Stimulated activated CD8-positive, alpha-beta memory T cell treated with anti-CD3 and anti-CD28 coated beads, Interleukin-15, amount 100 ng/mL, for 48 hours (primary cell): Measurements from ENCODE around the gene CDH22.

Experiments
- DNase-seq, 2 donors: peaks; one replicate each; pipeline ENCODE4 v3.0.0-alpha.2; 2020; ENCODE audit warnings: low read depth in 2 of 2

Gene CDH22

GRCh38 chr20:46172455-46172854 lies 135.8 kb downstream of the CDH22 start:
- DNase-seq: no peak

- DNase-seq: no peak
These were observed 136.4 kb downstream of the CDH22 start for GRCh38 chr20:46171909-46172308.

- DNase-seq: no peak
These were observed 136.8 kb downstream of the CDH22 start for GRCh38 chr20:46171476-46171875.

GRCh38 chr20:46169245-46170171 lies 138.8 kb downstream of the CDH22 start:
- DNase-seq: no peak

- no peak for DNase-seq
These were observed 139.9 kb downstream of the CDH22 start for GRCh38 chr20:46168438-46168837.

- no peak for DNase-seq
These were observed 141.2 kb downstream of the CDH22 start for GRCh38 chr20:46167080-46167479.

- no peak for DNase-seq
These were observed 144.0 kb downstream of the CDH22 start for GRCh38 chr20:46164254-46164653.

GRCh38 chr20:46161921-46162320 lies 146.4 kb downstream of the CDH22 start:
- no peak for DNase-seq

GRCh38 chr20:46160661-46161060 lies 147.6 kb downstream of the CDH22 start:
- DNase-seq: no peak

GRCh38 chr20:46159101-46159897 lies 149.0 kb downstream of the CDH22 start:
- no peak for DNase-seq

GRCh38 chr20:46158476-46158987 lies 149.8 kb downstream of the CDH22 start:
- DNase-seq: no peak

- no peak for DNase-seq
These were observed 150.7 kb downstream of the CDH22 start for GRCh38 chr20:46157625-46158024.

GRCh38 chr20:46157076-46157592 lies 151.2 kb downstream of the CDH22 start:
- no peak for DNase-seq

- no peak for DNase-seq
These were observed 152.2 kb downstream of the CDH22 start for GRCh38 chr20:46156065-46156464.

GRCh38 chr20:46154796-46155195 lies 153.5 kb downstream of the CDH22 start:
- no peak for DNase-seq

- no peak for DNase-seq
These were observed 154.0 kb downstream of the CDH22 start for GRCh38 chr20:46154305-46154704.

- no peak for DNase-seq
These were observed 155.3 kb downstream of the CDH22 start for GRCh38 chr20:46152824-46153586.

GRCh38 chr20:46151936-46152335 lies 156.4 kb downstream of the CDH22 start:
- no peak for DNase-seq

GRCh38 chr20:46150943-46151342 lies 157.4 kb downstream of the CDH22 start:
- DNase-seq: no peak

GRCh38 chr20:46148313-46149208 lies 159.7 kb downstream of the CDH22 start:
- no peak for DNase-seq

GRCh38 chr20:46145713-46146112 lies 162.6 kb downstream of the CDH22 start:
- DNase-seq: no peak
